GM23338 (cell line): ENCODE measurements around the gene TBATA. TPM values are rescaled to one million over a fixed set of nuclear protein-coding genes. Genes with fewer than 3 reads are reported as not detected.

Experiments used
- ATAC-seq: fragments of 200-7000 bp; cut with Tn5 transposase; 3 replicates; pipeline ENCODE4 v1.9.1; 2020
- DNase-seq: peaks from one replicate; pipeline ENCODE4 v3.0.0-alpha.2; 2015; ENCODE audit warnings: low spot score
- H2AFZ ChIP-seq: fragments of 200-600 bp; sonication (generic); 2 replicates; pipeline ENCODE4 v1.8.0; 2016; ENCODE audit warnings: antibody characterized with exemption, mild to moderate bottlenecking, moderate library complexity
- H3F3A ChIP-seq: fragments of 200-600 bp; sonication (generic); replicated peaks from 2 replicates; pipeline ENCODE4 v1.8.0; 2017; ENCODE audit warnings: antibody characterized with exemption, mixed run types, low read depth
- H3K27ac ChIP-seq: fragments of 200-600 bp; sonication (generic); 2 replicates; pipeline ENCODE4 v1.6.1; 2016; ENCODE audit warnings: low read depth
- H3K27me3 ChIP-seq: fragments of 200-600 bp; sonication (generic); 2 replicates; pipeline ENCODE4 v1.8.0; 2016; ENCODE audit warnings: mild to moderate bottlenecking, mixed run types, moderate library complexity; ENCODE audit not compliant: insufficient read depth
- H3K36me3 ChIP-seq: fragments of 200-600 bp; sonication (generic); 2 replicates; pipeline ENCODE4 v1.8.0; 2016; ENCODE audit warnings: mild to moderate bottlenecking; ENCODE audit not compliant: insufficient read depth
- H3K4me1 ChIP-seq: fragments of 200-600 bp; sonication (generic); 2 replicates; pipeline ENCODE4 v1.8.0; 2016; ENCODE audit warnings: mild to moderate bottlenecking, moderate library complexity; ENCODE audit not compliant: insufficient read depth
- H3K4me2 ChIP-seq: fragments of 200-600 bp; sonication (generic); 2 replicates; pipeline ENCODE4 v1.7.1; 2017; ENCODE audit warnings: mixed run types
- H3K4me3 ChIP-seq: fragments of 200-600 bp; sonication (generic); 2 replicates; pipeline ENCODE4 v1.6.1; 2016; ENCODE audit warnings: mixed run types
- H3K79me2 ChIP-seq: fragments of 200-600 bp; sonication (generic); replicated peaks from 2 replicates; pipeline ENCODE4 v1.8.0; 2017; ENCODE audit warnings: mild to moderate bottlenecking; ENCODE audit not compliant: insufficient read depth
- H3K9me2 ChIP-seq: fragments of 200-600 bp; sonication (generic); 2 replicates; pipeline ENCODE4 v1.8.0; 2017; ENCODE audit not compliant: insufficient read depth
- H4K20me1 ChIP-seq: fragments of 200-600 bp; sonication (generic); replicated peaks from 2 replicates; pipeline ENCODE4 v1.8.0; 2017; ENCODE audit warnings: mild to moderate bottlenecking; ENCODE audit not compliant: insufficient read depth
- H3K27ac Mint-ChIP-seq: 2 replicates; pipeline ENCODE4 v1.8.0; 2020; ENCODE audit warnings: inconsistent platforms, mild to moderate bottlenecking, moderate library complexity, mixed read lengths
- H3K27me3 Mint-ChIP-seq: 3 replicates; pipeline ENCODE4 v1.8.0; 2022; ENCODE audit warnings: low read depth, mild to moderate bottlenecking, moderate library complexity, mixed read lengths, inconsistent platforms; ENCODE audit not compliant: insufficient read depth, poor library complexity
- H3K36me3 Mint-ChIP-seq: 3 replicates; pipeline ENCODE4 v1.8.0; 2021; ENCODE audit warnings: low read depth, mild to moderate bottlenecking, inconsistent platforms, moderate library complexity, mixed read lengths
- H3K4me1 Mint-ChIP-seq: 3 replicates; pipeline ENCODE4 v1.8.0; 2020; ENCODE audit warnings: mild to moderate bottlenecking, inconsistent platforms, mixed read lengths
- H3K4me3 Mint-ChIP-seq: 3 replicates; pipeline ENCODE4 v1.8.0; 2021; ENCODE audit warnings: moderate library complexity, mild to moderate bottlenecking, inconsistent platforms, mixed read lengths
- H3K9me3 Mint-ChIP-seq: 3 replicates; pipeline ENCODE4 v1.8.0; 2020; ENCODE audit warnings: moderate library complexity, mild to moderate bottlenecking, inconsistent platforms, mixed read lengths
- CREB1 ChIP-seq: fragments of 250-450 bp; sonication (Bioruptor Pico); IDR thresholded peaks from 2 replicates; pipeline ENCODE4 v1.5.0; 2020; ENCODE audit warnings: low read depth, mild to moderate bottlenecking, moderate library complexity
- EZH2 ChIP-seq: fragments of 200-600 bp; sonication (generic); IDR thresholded peaks from one replicate; pipeline ENCODE4 v1.8.0; 2017; ENCODE audit warnings: antibody characterized with exemption, mild to moderate bottlenecking, low read depth; ENCODE audit not compliant: unreplicated experiment
- EZH2phosphoT487 ChIP-seq: fragments of 200-600 bp; sonication (generic); IDR thresholded peaks from one replicate; pipeline ENCODE4 v1.8.1; 2018; ENCODE audit warnings: antibody characterized with exemption; ENCODE audit not compliant: unreplicated experiment
- JUNB ChIP-seq: IDR thresholded peaks from one replicate; pipeline ENCODE4 v1.6.1; 2016; ENCODE audit warnings: antibody characterized with exemption; ENCODE audit not compliant: unreplicated experiment
- NANOG ChIP-seq: IDR thresholded peaks from 2 replicates; pipeline ENCODE4 v1.6.1; 2016; ENCODE audit warnings: antibody characterized with exemption, borderline replicate concordance
- POLR2AphosphoS5 ChIP-seq: IDR thresholded peaks from 2 replicates; pipeline ENCODE4 v1.6.1; 2016; ENCODE audit warnings: antibody characterized with exemption, low read depth
- STAT1 ChIP-seq: IDR thresholded peaks from one replicate; pipeline ENCODE4 v1.6.1; 2016; ENCODE audit warnings: antibody characterized with exemption; ENCODE audit not compliant: unreplicated experiment
- ZNF114 ChIP-seq: fragments of 250-450 bp; sonication (Bioruptor Pico); IDR thresholded peaks from 2 replicates; pipeline ENCODE4 v1.5.0; 2020; ENCODE audit warnings: mild to moderate bottlenecking, moderate library complexity
- ZNF331 ChIP-seq: fragments of 250-450 bp; sonication (Bioruptor Pico); IDR thresholded peaks from 2 replicates; pipeline ENCODE4 v1.5.0; 2020; ENCODE audit warnings: low read depth, mild to moderate bottlenecking, moderate library complexity
- polyA plus RNA-seq: library from polyadenylated mRNA; unstranded; fragments of >200 nt; fragmentation: Nextera tagmentation; extraction: Ambion mirVana; gene quantifications from 2 replicates; pipeline ENCODE4 v1.2.1, GENCODE V29; 2016
- total RNA-seq: library from RNA; depleted of rRNA; stranded (reverse); fragments of >200 nt; shearing (Covaris generic); gene quantifications from 2 replicates; pipeline ENCODE4 v1.2.3, GENCODE V29; 2014
- TF ChIP-seq, protein P1 (sequence below): fragments of 250-450 bp; sonication (Bioruptor Pico); IDR thresholded peaks from 2 replicates; pipeline ENCODE4 v1.5.0; 2020; ENCODE audit warnings: mild to moderate bottlenecking, moderate library complexity
- TF ChIP-seq, protein P2 (sequence below), 2 experiments: fragments of 200-600 bp in 1 of 2; sonication (generic) in 1 of 2; conservative IDR thresholded peaks; 2 replicates each; pipeline versions ENCODE4 v1.5.1 to v1.6.1; 2016 to 2017; ENCODE audit warnings: antibody characterized with exemption in 2 of 2, low read depth in 2 of 2, mild to moderate bottlenecking in 2 of 2, moderate library complexity in 1 of 2
- TF ChIP-seq, protein P3 (sequence below): IDR thresholded peaks from one replicate; pipeline ENCODE4 v1.6.1; 2018; ENCODE audit warnings: antibody characterized with exemption; ENCODE audit not compliant: unreplicated experiment
- TF ChIP-seq, protein P4 (sequence below): IDR thresholded peaks from 2 replicates; pipeline ENCODE4 v1.6.1; 2016; ENCODE audit warnings: antibody characterized with exemption

Gene TBATA
- total and polyA plus RNA-seq, 2 experiments from 2014 or later: not detected

DNA sequence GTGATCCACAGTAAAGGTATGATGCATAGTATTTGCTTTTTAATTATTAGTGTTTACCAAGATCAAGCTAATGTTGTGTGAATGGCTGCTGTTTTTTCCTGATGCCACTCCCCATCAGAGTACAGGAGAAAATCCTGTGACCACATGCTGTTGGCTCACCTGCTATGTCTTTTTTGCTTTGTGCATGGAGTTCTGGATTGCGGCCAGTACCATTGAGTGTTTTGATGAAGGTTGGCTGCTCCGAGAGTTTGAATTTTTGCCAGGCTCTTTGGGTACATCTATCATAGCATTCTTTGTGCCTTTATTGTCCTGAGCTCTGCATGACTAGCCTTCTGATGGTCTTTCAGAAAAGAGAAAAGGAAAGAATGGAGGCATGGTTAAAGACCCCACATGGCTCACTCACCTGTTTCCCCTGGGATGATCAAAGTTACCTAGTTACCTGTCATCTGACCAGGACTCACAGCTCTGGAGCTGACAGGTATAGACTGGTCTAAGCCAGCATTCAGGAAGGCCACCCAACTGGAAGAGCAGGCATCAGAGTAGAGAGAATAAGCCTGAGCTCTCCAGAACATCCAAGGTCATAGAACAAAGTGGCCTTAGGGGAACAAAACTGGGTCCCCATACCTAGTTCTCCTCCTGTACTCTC, 18.7 kb upstream of the TBATA start:
- Histone ChIP-seq H3K79me2 (no peaks in the 10 kb centered on the region), H2AFZ (no peak overlapping the region), H3K4me2 (no peak overlapping the region), H3K36me3 (no peaks in the 10 kb centered on the region), H3K4me1 (peaks cover 13% of the 10 kb centered on the region), H3K27me3 (no peaks in the 10 kb centered on the region), H3K9me2 (peaks cover 22% of the 10 kb centered on the region), H3K27ac (no peak overlapping the region), H3F3A (no peaks in the 10 kb centered on the region), H3K4me3 (no peak overlapping the region), H4K20me1 (no peaks in the 10 kb centered on the region)
- Mint-ChIP-seq H3K27me3 (peaks cover 2% of the 10 kb centered on the region), H3K27ac (no peak overlapping the region), H3K4me1 (peaks cover 13% of the 10 kb centered on the region), H3K4me3 (no peak overlapping the region), H3K9me3 (no peaks in the 10 kb centered on the region), H3K36me3 (no peaks in the 10 kb centered on the region)
- ATAC-seq: no peak
- TF ChIP-seq EZH2phosphoT487 (no peak), CREB1 (no peak), POLR2AphosphoS5 (no peak), STAT1 (no peak), NANOG (no peak), EZH2 (no peak), ZNF114 (CRISPR knock-in tag) (no peak), JUNB (no peak), ZNF331 (CRISPR knock-in tag) (no peak)
- TF ChIP-seq, protein P1, sequence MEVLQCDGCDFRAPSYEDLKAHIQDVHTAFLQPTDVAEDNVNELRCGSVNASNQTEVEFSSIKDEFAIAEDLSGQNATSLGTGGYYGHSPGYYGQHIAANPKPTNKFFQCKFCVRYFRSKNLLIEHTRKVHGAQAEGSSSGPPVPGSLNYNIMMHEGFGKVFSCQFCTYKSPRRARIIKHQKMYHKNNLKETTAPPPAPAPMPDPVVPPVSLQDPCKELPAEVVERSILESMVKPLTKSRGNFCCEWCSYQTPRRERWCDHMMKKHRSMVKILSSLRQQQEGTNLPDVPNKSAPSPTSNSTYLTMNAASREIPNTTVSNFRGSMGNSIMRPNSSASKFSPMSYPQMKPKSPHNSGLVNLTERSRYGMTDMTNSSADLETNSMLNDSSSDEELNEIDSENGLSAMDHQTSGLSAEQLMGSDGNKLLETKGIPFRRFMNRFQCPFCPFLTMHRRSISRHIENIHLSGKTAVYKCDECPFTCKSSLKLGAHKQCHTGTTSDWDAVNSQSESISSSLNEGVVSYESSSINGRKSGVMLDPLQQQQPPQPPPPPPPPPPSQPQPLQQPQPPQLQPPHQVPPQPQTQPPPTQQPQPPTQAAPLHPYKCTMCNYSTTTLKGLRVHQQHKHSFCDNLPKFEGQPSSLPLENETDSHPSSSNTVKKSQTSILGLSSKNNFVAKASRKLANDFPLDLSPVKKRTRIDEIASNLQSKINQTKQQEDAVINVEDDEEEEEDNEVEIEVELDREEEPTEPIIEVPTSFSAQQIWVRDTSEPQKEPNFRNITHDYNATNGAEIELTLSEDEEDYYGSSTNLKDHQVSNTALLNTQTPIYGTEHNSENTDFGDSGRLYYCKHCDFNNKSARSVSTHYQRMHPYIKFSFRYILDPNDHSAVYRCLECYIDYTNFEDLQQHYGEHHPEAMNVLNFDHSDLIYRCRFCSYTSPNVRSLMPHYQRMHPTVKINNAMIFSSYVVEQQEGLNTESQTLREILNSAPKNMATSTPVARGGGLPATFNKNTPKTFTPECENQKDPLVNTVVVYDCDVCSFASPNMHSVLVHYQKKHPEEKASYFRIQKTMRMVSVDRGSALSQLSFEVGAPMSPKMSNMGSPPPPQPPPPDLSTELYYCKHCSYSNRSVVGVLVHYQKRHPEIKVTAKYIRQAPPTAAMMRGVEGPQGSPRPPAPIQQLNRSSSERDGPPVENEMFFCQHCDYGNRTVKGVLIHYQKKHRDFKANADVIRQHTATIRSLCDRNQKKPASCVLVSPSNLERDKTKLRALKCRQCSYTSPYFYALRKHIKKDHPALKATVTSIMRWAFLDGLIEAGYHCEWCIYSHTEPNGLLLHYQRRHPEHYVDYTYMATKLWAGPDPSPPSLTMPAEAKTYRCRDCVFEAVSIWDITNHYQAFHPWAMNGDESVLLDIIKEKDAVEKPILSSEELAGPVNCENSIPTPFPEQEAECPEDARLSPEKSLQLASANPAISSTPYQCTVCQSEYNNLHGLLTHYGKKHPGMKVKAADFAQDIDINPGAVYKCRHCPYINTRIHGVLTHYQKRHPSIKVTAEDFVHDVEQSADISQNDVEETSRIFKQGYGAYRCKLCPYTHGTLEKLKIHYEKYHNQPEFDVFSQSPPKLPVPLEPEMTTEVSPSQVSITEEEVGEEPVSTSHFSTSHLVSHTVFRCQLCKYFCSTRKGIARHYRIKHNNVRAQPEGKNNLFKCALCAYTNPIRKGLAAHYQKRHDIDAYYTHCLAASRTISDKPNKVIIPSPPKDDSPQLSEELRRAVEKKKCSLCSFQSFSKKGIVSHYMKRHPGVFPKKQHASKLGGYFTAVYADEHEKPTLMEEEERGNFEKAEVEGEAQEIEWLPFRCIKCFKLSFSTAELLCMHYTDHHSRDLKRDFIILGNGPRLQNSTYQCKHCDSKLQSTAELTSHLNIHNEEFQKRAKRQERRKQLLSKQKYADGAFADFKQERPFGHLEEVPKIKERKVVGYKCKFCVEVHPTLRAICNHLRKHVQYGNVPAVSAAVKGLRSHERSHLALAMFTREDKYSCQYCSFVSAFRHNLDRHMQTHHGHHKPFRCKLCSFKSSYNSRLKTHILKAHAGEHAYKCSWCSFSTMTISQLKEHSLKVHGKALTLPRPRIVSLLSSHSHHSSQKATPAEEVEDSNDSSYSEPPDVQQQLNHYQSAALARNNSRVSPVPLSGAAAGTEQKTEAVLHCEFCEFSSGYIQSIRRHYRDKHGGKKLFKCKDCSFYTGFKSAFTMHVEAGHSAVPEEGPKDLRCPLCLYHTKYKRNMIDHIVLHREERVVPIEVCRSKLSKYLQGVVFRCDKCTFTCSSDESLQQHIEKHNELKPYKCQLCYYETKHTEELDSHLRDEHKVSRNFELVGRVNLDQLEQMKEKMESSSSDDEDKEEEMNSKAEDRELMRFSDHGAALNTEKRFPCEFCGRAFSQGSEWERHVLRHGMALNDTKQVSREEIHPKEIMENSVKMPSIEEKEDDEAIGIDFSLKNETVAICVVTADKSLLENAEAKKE (CRISPR knock-in tag): no peak
- TF ChIP-seq, protein P2, sequence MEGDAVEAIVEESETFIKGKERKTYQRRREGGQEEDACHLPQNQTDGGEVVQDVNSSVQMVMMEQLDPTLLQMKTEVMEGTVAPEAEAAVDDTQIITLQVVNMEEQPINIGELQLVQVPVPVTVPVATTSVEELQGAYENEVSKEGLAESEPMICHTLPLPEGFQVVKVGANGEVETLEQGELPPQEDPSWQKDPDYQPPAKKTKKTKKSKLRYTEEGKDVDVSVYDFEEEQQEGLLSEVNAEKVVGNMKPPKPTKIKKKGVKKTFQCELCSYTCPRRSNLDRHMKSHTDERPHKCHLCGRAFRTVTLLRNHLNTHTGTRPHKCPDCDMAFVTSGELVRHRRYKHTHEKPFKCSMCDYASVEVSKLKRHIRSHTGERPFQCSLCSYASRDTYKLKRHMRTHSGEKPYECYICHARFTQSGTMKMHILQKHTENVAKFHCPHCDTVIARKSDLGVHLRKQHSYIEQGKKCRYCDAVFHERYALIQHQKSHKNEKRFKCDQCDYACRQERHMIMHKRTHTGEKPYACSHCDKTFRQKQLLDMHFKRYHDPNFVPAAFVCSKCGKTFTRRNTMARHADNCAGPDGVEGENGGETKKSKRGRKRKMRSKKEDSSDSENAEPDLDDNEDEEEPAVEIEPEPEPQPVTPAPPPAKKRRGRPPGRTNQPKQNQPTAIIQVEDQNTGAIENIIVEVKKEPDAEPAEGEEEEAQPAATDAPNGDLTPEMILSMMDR (conservative IDR thresholded peaks at IDR 0.05; ENCODE audit: low read depth in 2 of 2): no peak
- TF ChIP-seq, protein P3, sequence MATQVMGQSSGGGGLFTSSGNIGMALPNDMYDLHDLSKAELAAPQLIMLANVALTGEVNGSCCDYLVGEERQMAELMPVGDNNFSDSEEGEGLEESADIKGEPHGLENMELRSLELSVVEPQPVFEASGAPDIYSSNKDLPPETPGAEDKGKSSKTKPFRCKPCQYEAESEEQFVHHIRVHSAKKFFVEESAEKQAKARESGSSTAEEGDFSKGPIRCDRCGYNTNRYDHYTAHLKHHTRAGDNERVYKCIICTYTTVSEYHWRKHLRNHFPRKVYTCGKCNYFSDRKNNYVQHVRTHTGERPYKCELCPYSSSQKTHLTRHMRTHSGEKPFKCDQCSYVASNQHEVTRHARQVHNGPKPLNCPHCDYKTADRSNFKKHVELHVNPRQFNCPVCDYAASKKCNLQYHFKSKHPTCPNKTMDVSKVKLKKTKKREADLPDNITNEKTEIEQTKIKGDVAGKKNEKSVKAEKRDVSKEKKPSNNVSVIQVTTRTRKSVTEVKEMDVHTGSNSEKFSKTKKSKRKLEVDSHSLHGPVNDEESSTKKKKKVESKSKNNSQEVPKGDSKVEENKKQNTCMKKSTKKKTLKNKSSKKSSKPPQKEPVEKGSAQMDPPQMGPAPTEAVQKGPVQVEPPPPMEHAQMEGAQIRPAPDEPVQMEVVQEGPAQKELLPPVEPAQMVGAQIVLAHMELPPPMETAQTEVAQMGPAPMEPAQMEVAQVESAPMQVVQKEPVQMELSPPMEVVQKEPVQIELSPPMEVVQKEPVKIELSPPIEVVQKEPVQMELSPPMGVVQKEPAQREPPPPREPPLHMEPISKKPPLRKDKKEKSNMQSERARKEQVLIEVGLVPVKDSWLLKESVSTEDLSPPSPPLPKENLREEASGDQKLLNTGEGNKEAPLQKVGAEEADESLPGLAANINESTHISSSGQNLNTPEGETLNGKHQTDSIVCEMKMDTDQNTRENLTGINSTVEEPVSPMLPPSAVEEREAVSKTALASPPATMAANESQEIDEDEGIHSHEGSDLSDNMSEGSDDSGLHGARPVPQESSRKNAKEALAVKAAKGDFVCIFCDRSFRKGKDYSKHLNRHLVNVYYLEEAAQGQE: no peak
- TF ChIP-seq, protein P4, sequence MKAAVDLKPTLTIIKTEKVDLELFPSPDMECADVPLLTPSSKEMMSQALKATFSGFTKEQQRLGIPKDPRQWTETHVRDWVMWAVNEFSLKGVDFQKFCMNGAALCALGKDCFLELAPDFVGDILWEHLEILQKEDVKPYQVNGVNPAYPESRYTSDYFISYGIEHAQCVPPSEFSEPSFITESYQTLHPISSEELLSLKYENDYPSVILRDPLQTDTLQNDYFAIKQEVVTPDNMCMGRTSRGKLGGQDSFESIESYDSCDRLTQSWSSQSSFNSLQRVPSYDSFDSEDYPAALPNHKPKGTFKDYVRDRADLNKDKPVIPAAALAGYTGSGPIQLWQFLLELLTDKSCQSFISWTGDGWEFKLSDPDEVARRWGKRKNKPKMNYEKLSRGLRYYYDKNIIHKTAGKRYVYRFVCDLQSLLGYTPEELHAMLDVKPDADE: no peak
- DNase-seq: no peak
